Trophoblast cell (in vitro differentiated cells and primary cell): Measurements from ENCODE around the gene GALR1.
A peak's percentile ranks its signal among the peaks of the same experiment; 100 is the strongest.
"Not testable (repeated sequence)": the region's sequence is repeated elsewhere in the genome, so short reads cannot be mapped to it uniquely, and the experiment has no call there.

Experiments used
- DNase-seq, 2 donors: peaks; one replicate each; pipeline ENCODE4 v3.0.0-alpha.2; 2016
- H2AFZ ChIP-seq: 2 replicates; pipeline ENCODE4 v1.6.1; 2013; ENCODE audit warnings: low read length, moderate library complexity, mild to moderate bottlenecking; ENCODE audit not compliant: insufficient read depth, poor library complexity
- H2AK5ac ChIP-seq: 2 replicates; pipeline ENCODE4 v1.6.1; 2013; ENCODE audit warnings: mild to moderate bottlenecking, low read length
- H2BK120ac ChIP-seq: 2 replicates; pipeline ENCODE4 v1.6.1; 2013; ENCODE audit warnings: low read length, mild to moderate bottlenecking, moderate library complexity; ENCODE audit not compliant: insufficient read depth, poor library complexity
- H2BK12ac ChIP-seq: 2 replicates; pipeline ENCODE4 v1.6.1; 2013; ENCODE audit warnings: mild to moderate bottlenecking, low read length, moderate library complexity
- H2BK5ac ChIP-seq: 2 replicates; pipeline ENCODE4 v1.6.1; 2013; ENCODE audit warnings: low read length, low read depth, moderate library complexity, mild to moderate bottlenecking; ENCODE audit not compliant: poor library complexity
- H3K14ac ChIP-seq: 2 replicates; pipeline ENCODE4 v1.6.1; 2013; ENCODE audit warnings: mild to moderate bottlenecking, low read length
- H3K18ac ChIP-seq: 2 replicates; pipeline ENCODE4 v1.6.1; 2013; ENCODE audit warnings: mild to moderate bottlenecking, low read length
- H3K23ac ChIP-seq: 2 replicates; pipeline ENCODE4 v1.6.1; 2013; ENCODE audit warnings: low read length
- H3K27ac ChIP-seq: 2 replicates; pipeline ENCODE4 v1.5.1; 2013; ENCODE audit warnings: low read depth, mild to moderate bottlenecking, inconsistent platforms, low read length, moderate library complexity
- H3K27me3 ChIP-seq: 2 replicates; pipeline ENCODE4 v1.6.1; 2013; ENCODE audit warnings: inconsistent platforms, mild to moderate bottlenecking, low read length, moderate library complexity; ENCODE audit not compliant: insufficient read depth
- H3K36me3 ChIP-seq, 2 experiments: 1 replicate in 1 of 2; 2 replicates in 1 of 2; pipeline ENCODE4 v1.6.1; 2013; ENCODE audit warnings: low read length in 2 of 2, mild to moderate bottlenecking in 2 of 2, moderate library complexity in 1 of 2; ENCODE audit not compliant: insufficient read depth in 2 of 2, control insufficient read depth in 1 of 2
- H3K4ac ChIP-seq: 2 replicates; pipeline ENCODE4 v1.6.1; 2013; ENCODE audit warnings: low read depth, mild to moderate bottlenecking, low read length, moderate library complexity
- H3K4me1 ChIP-seq, 2 experiments: 1 replicate in 1 of 2; 2 replicates in 1 of 2; pipeline ENCODE4 v1.6.1; 2013; ENCODE audit warnings: low read length in 2 of 2, mild to moderate bottlenecking in 2 of 2, moderate library complexity in 1 of 2; ENCODE audit not compliant: insufficient read depth in 2 of 2, control insufficient read depth in 1 of 2
- H3K4me2 ChIP-seq: 2 replicates; pipeline ENCODE4 v1.6.1; 2013; ENCODE audit warnings: inconsistent platforms, mild to moderate bottlenecking, low read length, moderate library complexity
- H3K4me3 ChIP-seq: 2 replicates; pipeline ENCODE4 v1.5.1; 2013; ENCODE audit warnings: mild to moderate bottlenecking, low read depth, low read length, inconsistent platforms
- H3K79me1 ChIP-seq: one replicate; pipeline ENCODE4 v1.6.1; 2013; ENCODE audit warnings: low read length
- H3K79me2 ChIP-seq: 2 replicates; pipeline ENCODE4 v1.6.1; 2013; ENCODE audit warnings: low read length, mild to moderate bottlenecking; ENCODE audit not compliant: control insufficient read depth, insufficient read depth, poor library complexity
- H3K9ac ChIP-seq: 2 replicates; pipeline ENCODE4 v1.6.1; 2013; ENCODE audit warnings: mild to moderate bottlenecking, low read length
- H3K9me3 ChIP-seq: 2 replicates; pipeline ENCODE4 v1.6.1; 2013; ENCODE audit warnings: low read depth, mild to moderate bottlenecking, control low read depth, inconsistent platforms, low read length; ENCODE audit not compliant: insufficient read depth
- H4K12ac ChIP-seq: 2 replicates; pipeline ENCODE4 v1.6.1; 2013; ENCODE audit warnings: low read depth, mild to moderate bottlenecking, low read length, moderate library complexity
- H4K8ac ChIP-seq: 2 replicates; pipeline ENCODE4 v1.6.1; 2013; ENCODE audit warnings: low read depth, mild to moderate bottlenecking, low read length, moderate library complexity
- H4K91ac ChIP-seq: one replicate; pipeline ENCODE4 v1.6.1; 2013; ENCODE audit warnings: low read depth, mild to moderate bottlenecking, low read length, moderate library complexity
- WGBS: extraction: QIAGEN DNeasy Blood & Tissue Kit; methylation state at CpG from one replicate; pipeline ENCODE4 v1.1.7; 2013; ENCODE audit warnings: missing lambda C conversion rate; ENCODE audit not compliant: insufficient read length, insufficient coverage; ENCODE audit errors: extremely low coverage; 5-methylcytosine and 5-hydroxymethylcytosine counted together

Gene GALR1

DNA sequence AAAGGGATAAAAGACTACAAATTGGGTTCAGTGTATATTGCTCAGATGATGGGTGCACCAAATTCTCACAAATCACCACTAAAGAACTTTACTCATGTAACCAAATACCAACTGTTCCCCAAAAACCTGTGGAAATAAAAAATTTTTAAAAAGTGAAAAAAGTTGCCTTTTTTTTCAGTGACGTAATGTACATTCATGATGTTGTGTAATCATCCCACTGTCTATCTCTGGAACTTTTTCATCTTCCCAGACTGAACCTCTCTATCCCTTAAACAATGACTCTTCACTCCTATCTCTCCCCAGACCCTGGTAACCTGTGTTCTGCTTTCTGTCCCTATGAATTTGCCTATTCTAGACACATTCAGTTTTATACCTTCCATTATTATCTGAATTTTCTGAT, 19.0 kb upstream of the GALR1 start:
- no peak overlapping the region for H4K8ac ChIP-seq
- H3K27ac ChIP-seq, result no peak overlapping the region
- H2BK12ac ChIP-seq, result no peak overlapping the region
- no peaks in the 10 kb centered on the region for H3K79me1 ChIP-seq
- H3K4me3 ChIP-seq, result no peak overlapping the region
- no peak overlapping the region for H2AFZ ChIP-seq
- no CpG with 5 or more reads among the region's 1 CpG for WGBS
- no peaks in the 10 kb centered on the region for H3K79me2 ChIP-seq
- no peaks in the 10 kb centered on the region for H3K4me1 ChIP-seq
- H2AK5ac ChIP-seq, result no peak overlapping the region
- no peak overlapping the region for H3K4me2 ChIP-seq
- H3K36me3 ChIP-seq, result no peaks in the 10 kb centered on the region
- no peak overlapping the region for H3K9ac ChIP-seq
- peaks cover 4% of the 10 kb centered on the region for H3K9me3 ChIP-seq
- no peak overlapping the region for H4K91ac ChIP-seq
- no peak for DNase-seq
- H3K27me3 ChIP-seq, result no peaks in the 10 kb centered on the region
- H3K23ac ChIP-seq, result no peak overlapping the region
- no peak overlapping the region for H2BK5ac ChIP-seq
- H4K12ac ChIP-seq, result no peak overlapping the region
- H3K18ac ChIP-seq, result no peak overlapping the region
- H2BK120ac ChIP-seq, result no peak overlapping the region
- H3K14ac ChIP-seq, result no peak overlapping the region
- no peak overlapping the region for H3K4ac ChIP-seq

DNA sequence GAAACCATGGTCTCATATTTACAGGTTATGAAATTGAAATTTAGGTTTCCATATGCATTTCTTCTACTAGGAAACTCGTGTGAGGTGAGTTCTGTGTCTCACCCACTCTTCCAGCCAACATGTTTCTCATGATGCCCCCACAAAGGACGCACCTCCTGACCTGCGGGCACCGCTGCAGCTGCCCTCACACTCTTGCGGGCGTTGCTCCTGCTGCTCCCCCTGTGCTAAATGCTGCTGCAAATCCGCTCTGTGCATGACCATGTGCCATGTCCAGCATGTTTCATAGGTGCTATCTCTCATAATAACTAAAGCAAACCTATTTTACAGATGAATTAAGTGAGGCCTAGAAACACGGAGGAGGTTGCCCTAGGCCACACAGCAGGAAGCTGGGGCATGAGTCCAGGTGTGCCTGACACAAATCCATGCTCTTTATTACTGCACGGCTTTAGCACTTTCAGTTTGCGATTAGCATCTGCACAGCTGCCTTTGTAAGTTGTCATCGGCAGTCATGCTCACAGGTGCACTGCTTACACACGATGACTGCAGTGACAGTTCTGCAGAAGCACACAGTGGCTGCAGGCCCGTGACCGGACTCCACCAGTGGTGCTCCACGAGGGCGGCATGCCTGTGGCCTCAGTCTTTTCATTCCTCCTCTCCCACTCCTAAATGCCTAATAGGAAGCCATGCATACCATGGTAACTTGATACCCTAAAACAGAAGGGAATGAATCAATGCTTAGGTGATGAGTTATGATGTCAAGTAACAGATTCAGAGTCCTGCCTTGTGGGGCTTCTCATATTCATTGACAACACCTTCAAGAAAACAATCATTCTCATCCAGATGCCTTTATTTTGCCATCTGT, 14.9 kb upstream of the GALR1 start:
- DNase-seq, result no peak
- no peaks in the 10 kb centered on the region for H3K79me2 ChIP-seq
- H2BK5ac ChIP-seq, result no peak overlapping the region
- H3K18ac ChIP-seq, result no peak overlapping the region
- no peak overlapping the region for H3K23ac ChIP-seq
- no peak overlapping the region for H3K4ac ChIP-seq
- no peak overlapping the region for H2AK5ac ChIP-seq
- H4K91ac ChIP-seq, result no peak overlapping the region
- H3K27me3 ChIP-seq, result no peaks in the 10 kb centered on the region
- H2BK120ac ChIP-seq, result no peak overlapping the region
- no peak overlapping the region for H2BK12ac ChIP-seq
- H3K9me3 ChIP-seq, result peaks cover 13% of the 10 kb centered on the region
- no peaks in the 10 kb centered on the region for H3K4me1 ChIP-seq
- H3K36me3 ChIP-seq, result no peaks in the 10 kb centered on the region
- no peak overlapping the region for H3K14ac ChIP-seq
- H3K4me3 ChIP-seq, result no peak overlapping the region
- H4K12ac ChIP-seq, result no peak overlapping the region
- H4K8ac ChIP-seq, result no peak overlapping the region
- no peak overlapping the region for H3K9ac ChIP-seq
- H2AFZ ChIP-seq, result no peak overlapping the region
- no peak overlapping the region for H3K4me2 ChIP-seq
- no peaks in the 10 kb centered on the region for H3K79me1 ChIP-seq
- no peak overlapping the region for H3K27ac ChIP-seq
- no CpG with 5 or more reads among the region's 16 CpGs for WGBS

DNA sequence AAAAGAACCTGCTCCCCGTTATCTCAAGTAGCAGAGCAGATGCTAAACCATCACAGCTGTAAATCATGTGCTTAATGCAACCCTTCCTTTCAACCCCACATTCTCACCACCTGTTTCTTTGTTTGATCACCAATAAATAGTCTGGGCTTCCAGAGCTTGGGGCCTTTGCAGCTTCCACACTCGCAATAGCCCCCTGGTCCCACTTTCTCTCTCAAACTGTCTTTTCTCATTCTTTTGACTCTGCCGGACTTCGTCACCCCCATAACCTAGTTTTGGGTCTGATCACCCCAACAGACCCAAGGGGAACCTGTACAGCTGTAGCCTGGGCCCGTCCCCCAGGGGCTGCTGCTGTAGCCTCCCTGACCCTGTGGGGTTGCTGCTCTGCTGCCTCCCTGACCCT, 10.4 kb upstream of the GALR1 start:
- H4K12ac ChIP-seq, H4K91ac ChIP-seq, H2AK5ac ChIP-seq, H2BK120ac ChIP-seq, H3K79me2 ChIP-seq, DNase-seq, H4K8ac ChIP-seq, H3K27ac ChIP-seq, H3K4ac ChIP-seq, H3K18ac ChIP-seq, H3K27me3 ChIP-seq, H3K36me3 ChIP-seq, H2BK5ac ChIP-seq, H3K4me1 ChIP-seq, H3K14ac ChIP-seq, H3K9ac ChIP-seq, H2BK12ac ChIP-seq, H3K4me2 ChIP-seq, H3K23ac ChIP-seq, H3K4me3 ChIP-seq, H2AFZ ChIP-seq, H3K79me1 ChIP-seq: not testable (repeated sequence)
- whole genome bisulfite sequencing, result no CpG with 5 or more reads among the region's 5 CpGs
- H3K9me3 ChIP-seq, result peaks cover 20% of the 10 kb centered on the region

DNA sequence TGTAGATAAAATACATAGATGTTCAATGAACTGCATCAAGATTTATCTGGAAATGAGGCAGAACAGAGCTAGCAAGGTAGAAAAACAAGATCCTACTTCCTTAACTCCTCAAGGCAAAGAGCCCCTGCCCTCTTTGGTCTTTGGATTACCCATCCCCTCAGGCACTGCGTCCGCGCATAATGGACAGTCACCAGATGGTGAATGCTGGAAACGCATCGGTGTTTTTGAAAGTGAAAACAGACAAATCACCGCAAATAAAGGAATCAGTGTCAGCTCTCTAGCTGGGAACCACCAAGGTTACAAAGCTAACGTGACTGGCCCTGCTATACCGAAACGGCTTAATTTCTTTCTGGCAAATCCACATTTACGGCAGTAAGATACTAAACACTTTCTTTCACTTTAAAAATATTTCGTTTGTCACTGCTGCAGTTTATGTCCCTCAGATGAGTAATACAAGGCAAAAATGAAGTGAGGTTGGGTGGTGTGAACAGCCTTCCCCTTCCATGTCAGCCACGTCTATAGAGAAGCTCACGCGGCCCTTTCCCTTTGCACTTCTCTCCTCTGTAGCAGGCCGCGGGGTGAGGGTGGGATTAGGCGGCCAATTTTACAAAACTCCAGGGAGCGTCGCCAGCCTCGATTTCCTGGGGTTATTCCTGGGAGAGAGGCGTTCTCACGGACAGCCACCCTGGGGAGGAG, 627 bp upstream of the GALR1 start:
- Histone ChIP-seq H3K14ac (no peak overlapping the region), H3K27ac (no peak overlapping the region), H3K18ac (no peak overlapping the region), H2BK5ac (no peak overlapping the region), H3K4me3 (no peak overlapping the region), H2AFZ (no peak overlapping the region), H3K27me3 (peaks cover 36% of the 10 kb centered on the region), H3K4ac (no peak overlapping the region), H3K9me3 (peaks cover 9% of the 10 kb centered on the region), H4K91ac (no peak overlapping the region), H3K23ac (no peak overlapping the region), H4K12ac (no peak overlapping the region), H3K79me1 (no peaks in the 10 kb centered on the region), H3K36me3 (no peaks in the 10 kb centered on the region), H3K4me2 (peak overlapping the region; percentile 53), H2BK12ac (no peak overlapping the region), H3K79me2 (no peaks in the 10 kb centered on the region), H3K9ac (no peak overlapping the region), H4K8ac (no peak overlapping the region), H2AK5ac (no peak overlapping the region), H3K4me1 (peaks cover 13 to 16% of the 10 kb centered on the region in 2 experiments), H2BK120ac (no peak overlapping the region)
- no CpG with 5 or more reads among the region's 22 CpGs for WGBS
- no peak for DNase-seq
